B cell (primary cell): Measurements from ENCODE around the gene ZFC3H1. TPM values are rescaled to one million over a fixed set of nuclear protein-coding genes. Genes with fewer than 3 reads are reported as not detected.

Source experiments
- ATAC-seq: fragments of 200-7000 bp; cut with Tn5 transposase; one replicate; pipeline ENCODE4 v1.10.0; 2021; ENCODE audit warnings: low read depth, mild to moderate bottlenecking, moderate number of reproducible peaks, moderate library complexity
- CTCF ChIA-PET: fragments of 350-600 bp; sonication (Branson Sonifier 250); formaldehyde crosslinking; loops from one replicate; lab custom pipeline; 2021; ENCODE audit warnings: antibody characterized with exemption, inconsistent platforms; lab: Charles Lee
- POLR2A ChIA-PET: fragments of 350-600 bp; sonication (Branson Sonifier 250); formaldehyde crosslinking; loops from one replicate; lab custom pipeline; 2021; ENCODE audit warnings: antibody characterized with exemption; lab: Charles Lee
- DNase-seq: peaks from one replicate; pipeline ENCODE4 v3.0.0; 2013
- H2AFZ ChIP-seq: 2 replicates; pipeline ENCODE4 v1.6.1; 2012; ENCODE audit warnings: mild to moderate bottlenecking, low read depth, low read length; ENCODE audit not compliant: insufficient read depth, poor library complexity, severe bottlenecking
- H3K27ac ChIP-seq, 2 donors: 1 replicate in 1 of 2; 2 replicates in 1 of 2; pipeline ENCODE4 v1.5.1; 2012 to 2013; ENCODE audit warnings: low read length in 2 of 2, mild to moderate bottlenecking in 2 of 2, moderate library complexity in 1 of 2
- H3K27me3 ChIP-seq, 4 experiments: fragments of 200-600 bp in 1 of 4; sonication (generic) in 1 of 4; replicated peaks in 1 of 4; 1 replicate in 2 of 4; 2 replicates in 2 of 4; pipeline versions ENCODE4 v1.6.1 to v1.7.0; 2013 to 2016; ENCODE audit warnings: low read length in 3 of 4, mild to moderate bottlenecking in 2 of 4, mixed read lengths in 1 of 4, moderate library complexity in 1 of 4; ENCODE audit not compliant: insufficient read depth in 4 of 4, control insufficient read depth in 3 of 4; ENCODE audit errors: control extremely low read depth in 1 of 4
- H3K36me3 ChIP-seq, 2 experiments: replicated peaks in 1 of 2; 1 replicate in 1 of 2; 2 replicates in 1 of 2; pipeline versions ENCODE4 v1.6.1 to v1.7.1; 2013; ENCODE audit warnings: low read length in 1 of 2; ENCODE audit not compliant: insufficient read depth in 2 of 2, control insufficient read depth in 1 of 2; ENCODE audit errors: control extremely low read depth in 1 of 2, extremely low read depth in 1 of 2
- H3K4me1 ChIP-seq, 2 donors: fragments of 200-600 bp in 1 of 2; sonication (generic) in 1 of 2; 1 replicate in 1 of 2; 2 replicates in 1 of 2; pipeline versions ENCODE4 v1.5.1 to v1.6.1; 2013 to 2017; ENCODE audit warnings: low read length in 2 of 2; ENCODE audit not compliant: control insufficient read depth in 2 of 2, insufficient read depth in 2 of 2
- H3K4me2 ChIP-seq: replicated peaks from 2 replicates; pipeline ENCODE3; 2012; ENCODE audit warnings: mild to moderate bottlenecking, low read depth, low read length; ENCODE audit not compliant: poor library complexity, severe bottlenecking
- H3K4me3 ChIP-seq, 5 experiments: fragments of 200-600 bp in 1 of 5; sonication (generic) in 1 of 5; 1 replicate in 3 of 5; 2 replicates in 2 of 5; pipeline versions ENCODE4 v1.5.1 to v1.7.0; 2011 to 2016; ENCODE audit warnings: low read length in 4 of 5, mild to moderate bottlenecking in 4 of 5, low read depth in 2 of 5, control low read depth in 1 of 5, moderate library complexity in 1 of 5; ENCODE audit not compliant: insufficient read depth in 1 of 5; ENCODE audit errors: control extremely low read depth in 1 of 5, extremely low read depth in 1 of 5
- H3K79me2 ChIP-seq: fragments of 200-600 bp; sonication (generic); one replicate; pipeline ENCODE4 v1.6.0; 2016; ENCODE audit warnings: low read length; ENCODE audit not compliant: control insufficient read depth, insufficient read depth
- H3K9ac ChIP-seq: fragments of 200-600 bp; sonication (generic); 2 replicates; pipeline ENCODE4 v1.6.1; 2017; ENCODE audit warnings: mild to moderate bottlenecking, low read length, moderate library complexity
- H3K9me3 ChIP-seq, 3 donors: one replicate each; pipeline versions ENCODE4 v1.6.1 to v1.7.1; 2013; ENCODE audit warnings: low read length in 2 of 3; ENCODE audit not compliant: control insufficient read depth in 2 of 3, insufficient read depth in 1 of 3; ENCODE audit errors: control extremely low read depth in 1 of 3
- H4K20me1 ChIP-seq: 2 replicates; pipeline ENCODE4 v1.6.0; 2012; ENCODE audit warnings: mild to moderate bottlenecking, low read length; ENCODE audit not compliant: insufficient read depth, control insufficient read depth, poor library complexity, severe bottlenecking
- H3K27ac Mint-ChIP-seq: one replicate; pipeline ENCODE4 v1.8.0; 2021; ENCODE audit warnings: mixed read lengths
- H3K27me3 Mint-ChIP-seq: one replicate; pipeline ENCODE4 v1.8.0; 2021; ENCODE audit warnings: mixed read lengths
- H3K4me1 Mint-ChIP-seq: one replicate; pipeline ENCODE4 v1.8.0; 2021; ENCODE audit warnings: mixed read lengths
- H3K4me3 Mint-ChIP-seq: one replicate; pipeline ENCODE4 v1.8.0; 2021; ENCODE audit warnings: mixed read lengths
- H3K9me3 Mint-ChIP-seq: one replicate; pipeline ENCODE4 v1.8.0; 2022; ENCODE audit warnings: mixed read lengths; ENCODE audit not compliant: insufficient read depth
- CTCF ChIP-seq: fragments of 200-600 bp; IDR thresholded peaks from one replicate; pipeline ENCODE4 v1.8.0; 2022; ENCODE audit warnings: antibody characterized with exemption, mild to moderate bottlenecking
- EZH2 ChIP-seq: IDR thresholded peaks from 2 replicates; pipeline ENCODE4 v1.6.1; 2012; ENCODE audit warnings: borderline replicate concordance, low read depth, mild to moderate bottlenecking, moderate library complexity, low read length; ENCODE audit not compliant: insufficient read depth, poor library complexity, severe bottlenecking
- WGBS: methylation state at CpG from one replicate; pipeline ENCODE4 v1.1.5; 2013; ENCODE audit warnings: missing lambda C conversion rate; ENCODE audit not compliant: insufficient coverage; 5-methylcytosine and 5-hydroxymethylcytosine counted together
- intact Hi-C: fragments of 100-400 bp; cut with micrococcal nuclease; formaldehyde crosslinking; loops from one replicate; pipeline ENCODE4 v1.10.0; 2022
- polyA plus RNA-seq: library from polyadenylated mRNA; depleted of rRNA; stranded (reverse); fragments of >200 nt; gene quantifications from 2 replicates; pipeline ENCODE4 v1.2.3, GENCODE V29; 2012
- total RNA-seq, 2 donors: library from RNA; stranded (reverse); fragments of 120-200 nt in 1 of 2; gene quantifications; 1 replicate in 1 of 2; 2 replicates in 1 of 2; pipeline versions ENCODE4 v1.2.3 to v1.2.4, GENCODE V29; 2013 to 2022

ZFC3H1 gene
- total and polyA plus RNA-seq, 2 donors (not counting 1 experiment from before 2014, with no cell fraction given): 55.9 to 141 TPM

- Histone ChIP-seq H3K27me3 (no peaks in the 10 kb centered on the region), H3K27ac (peak overlapping the region in 1 of 2 donors; percentile 14), H3K4me3 (no peak overlapping the region), H3K36me3 (peaks cover 12 to 70% of the 10 kb centered on the region in 2 experiments), H4K20me1 (peaks cover 29% of the 10 kb centered on the region), H3K4me2 (no peak overlapping the region), H3K9me3 (no peaks in the 10 kb centered on the region), H3K9ac (no peak overlapping the region), H2AFZ (no peak overlapping the region), H3K79me2 (peaks cover 53% of the 10 kb centered on the region), H3K4me1 (peaks cover 4 to 10% of the 10 kb centered on the region in 2 donors)
- intact Hi-C loops: loop anchor here (5.0 kb wide), 1 partner anchor 34 kb away; no protein-coding TSS in a partner anchor
- 100% methylated on average over 3 of the region's 3 CpGs for WGBS
- TF ChIP-seq EZH2 (no peak), CTCF (no peak)
- ChIA-PET POLR2A (no interaction called here), CTCF (interaction anchor here (0.5 to 3.0 kb wide), 6 partner anchors 10 to 101 kb away, joined by 3 to 26 read pairs (median 4); no protein-coding TSS in a partner anchor)
- Mint-ChIP-seq H3K27ac (peak overlapping the region; percentile 24), H3K9me3 (no peaks in the 10 kb centered on the region), H3K4me1 (peaks cover 15% of the 10 kb centered on the region), H3K4me3 (no peak overlapping the region), H3K27me3 (no peaks in the 10 kb centered on the region)
- no peak for ATAC-seq
- no peak for DNase-seq
Measured at GRCh38 chr12:71646512-71646911, 17.1 kb downstream of the ZFC3H1 start.

- H3K4me3 ChIP-seq: no peak overlapping the region
- H3K27ac ChIP-seq: peak overlapping the region in 1 of 2 donors; percentile 56
- H3K36me3 ChIP-seq: peaks cover 16 to 82% of the 10 kb centered on the region in 2 experiments
- POLR2A ChIA-PET: no interaction called here
- DNase-seq: peak; percentile 22
- intact Hi-C loops: loop anchor here (5.0 kb wide), 1 partner anchor 33 kb away; no protein-coding TSS in a partner anchor
- H3K9ac ChIP-seq: no peak overlapping the region
- no peaks in the 10 kb centered on the region for H3K9me3 Mint-ChIP-seq
- H3K4me1 Mint-ChIP-seq: peaks cover 15% of the 10 kb centered on the region
- H3K27me3 Mint-ChIP-seq: no peaks in the 10 kb centered on the region
- TF ChIP-seq EZH2 (no peak), CTCF (no peak)
- peaks cover 18% of the 10 kb centered on the region for H4K20me1 ChIP-seq
- 49% methylated on average over 2 of the region's 3 CpGs for WGBS
- no peak overlapping the region for H2AFZ ChIP-seq
- H3K4me1 ChIP-seq: peaks cover 0 to 3% of the 10 kb centered on the region in 2 donors
- CTCF ChIA-PET: interaction anchor here (0.9 to 3.0 kb wide), 6 partner anchors 9 to 113 kb away, joined by 3 to 26 read pairs (median 4); partner anchors contain the start of gene TMEM19
- peak overlapping the region; percentile 34 for H3K27ac Mint-ChIP-seq
- H3K4me3 Mint-ChIP-seq: no peak overlapping the region
- no peaks in the 10 kb centered on the region for H3K27me3 ChIP-seq
- no peak overlapping the region for H3K4me2 ChIP-seq
- no peaks in the 10 kb centered on the region for H3K9me3 ChIP-seq
- peaks cover 42% of the 10 kb centered on the region for H3K79me2 ChIP-seq
- ATAC-seq: no peak
Measured at GRCh38 chr12:71645268-71645667, 18.4 kb downstream of the ZFC3H1 start.
